SK-N-SH (cell line): ENCODE results near the gene SLC12A7.

Experiments
- ELF1 ChIP-seq: IDR thresholded peaks from 2 replicates; pipeline ENCODE4 v1.4.0; 2012
- EP300 ChIP-seq, 2 experiments: IDR thresholded peaks; 2 replicates each; pipeline versions ENCODE4 v1.4.0 to v1.6.1; 2012; ENCODE audit warnings: borderline replicate concordance in 1 of 2, low read depth in 1 of 2, low read length in 1 of 2
- EZH2phosphoT487 ChIP-seq: fragments of 200-600 bp; sonication (generic); IDR thresholded peaks from 2 replicates; pipeline ENCODE4 v1.6.1; 2017; ENCODE audit warnings: low read depth, mixed run types, mild to moderate bottlenecking, antibody characterized with exemption, moderate library complexity, borderline replicate concordance
- MXI1 ChIP-seq: IDR thresholded peaks from 2 replicates; pipeline ENCODE4 v1.6.1; 2012; ENCODE audit warnings: mild to moderate bottlenecking, low read depth, low read length, improper control_type of control experiment
- NFIC ChIP-seq: IDR thresholded peaks from 2 replicates; pipeline ENCODE4 v1.4.0; 2012; ENCODE audit warnings: borderline replicate concordance
- PBX3 ChIP-seq: IDR thresholded peaks from 2 replicates; pipeline ENCODE4; 2012
- POLR2AphosphoS5 ChIP-seq: IDR thresholded peaks from 2 replicates; pipeline ENCODE4 v1.6.1; 2012; ENCODE audit warnings: low read depth, low read length
- RAD21 ChIP-seq: IDR thresholded peaks from 2 replicates; pipeline ENCODE4 v1.6.1; 2012; ENCODE audit warnings: mild to moderate bottlenecking, low read length
- SIN3A ChIP-seq: IDR thresholded peaks from 2 replicates; pipeline ENCODE4 v1.6.1; 2012; ENCODE audit warnings: low read depth, mild to moderate bottlenecking, low read length, moderate library complexity, borderline replicate concordance
- TAF1 ChIP-seq: IDR thresholded peaks from 2 replicates; pipeline ENCODE4 v1.6.1; 2012; ENCODE audit warnings: low read depth, mild to moderate bottlenecking, low read length, moderate library complexity, borderline replicate concordance
- USF2 ChIP-seq: fragments of 150-350 bp; IDR thresholded peaks from 2 replicates; pipeline ENCODE4 v1.6.1; 2017; ENCODE audit warnings: antibody characterized with exemption, low read length, low read depth, borderline replicate concordance
- TF ChIP-seq, protein P1 (sequence below): fragments of 200-600 bp; sonication (generic); IDR thresholded peaks from 2 replicates; pipeline ENCODE4 v1.6.1; 2017; ENCODE audit warnings: antibody characterized with exemption, mild to moderate bottlenecking, moderate library complexity
- TF ChIP-seq, protein P2 (sequence below): IDR thresholded peaks from 2 replicates; pipeline ENCODE4 v1.6.1; 2012; ENCODE audit warnings: mild to moderate bottlenecking, low read depth, low read length, moderate library complexity

GRCh38 chr5:1045960-1046560 is 65.8 kb downstream of the SLC12A7 start:
- TF ChIP-seq TAF1 (no peak), POLR2AphosphoS5 (no peak), EP300 (IDR thresholded peaks at IDR 0.05; ENCODE audit: borderline replicate concordance in 1 of 2, low read depth in 1 of 2, low read length in 1 of 2) (no peak), ELF1 (no peak), EZH2phosphoT487 (no peak), RAD21 (no peak), PBX3 (no peak), USF2 (no peak), MXI1 (no peak), NFIC (no peak), SIN3A (no peak)
- TF ChIP-seq, protein P1, sequence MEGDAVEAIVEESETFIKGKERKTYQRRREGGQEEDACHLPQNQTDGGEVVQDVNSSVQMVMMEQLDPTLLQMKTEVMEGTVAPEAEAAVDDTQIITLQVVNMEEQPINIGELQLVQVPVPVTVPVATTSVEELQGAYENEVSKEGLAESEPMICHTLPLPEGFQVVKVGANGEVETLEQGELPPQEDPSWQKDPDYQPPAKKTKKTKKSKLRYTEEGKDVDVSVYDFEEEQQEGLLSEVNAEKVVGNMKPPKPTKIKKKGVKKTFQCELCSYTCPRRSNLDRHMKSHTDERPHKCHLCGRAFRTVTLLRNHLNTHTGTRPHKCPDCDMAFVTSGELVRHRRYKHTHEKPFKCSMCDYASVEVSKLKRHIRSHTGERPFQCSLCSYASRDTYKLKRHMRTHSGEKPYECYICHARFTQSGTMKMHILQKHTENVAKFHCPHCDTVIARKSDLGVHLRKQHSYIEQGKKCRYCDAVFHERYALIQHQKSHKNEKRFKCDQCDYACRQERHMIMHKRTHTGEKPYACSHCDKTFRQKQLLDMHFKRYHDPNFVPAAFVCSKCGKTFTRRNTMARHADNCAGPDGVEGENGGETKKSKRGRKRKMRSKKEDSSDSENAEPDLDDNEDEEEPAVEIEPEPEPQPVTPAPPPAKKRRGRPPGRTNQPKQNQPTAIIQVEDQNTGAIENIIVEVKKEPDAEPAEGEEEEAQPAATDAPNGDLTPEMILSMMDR = no peak
- TF ChIP-seq, protein P2, sequence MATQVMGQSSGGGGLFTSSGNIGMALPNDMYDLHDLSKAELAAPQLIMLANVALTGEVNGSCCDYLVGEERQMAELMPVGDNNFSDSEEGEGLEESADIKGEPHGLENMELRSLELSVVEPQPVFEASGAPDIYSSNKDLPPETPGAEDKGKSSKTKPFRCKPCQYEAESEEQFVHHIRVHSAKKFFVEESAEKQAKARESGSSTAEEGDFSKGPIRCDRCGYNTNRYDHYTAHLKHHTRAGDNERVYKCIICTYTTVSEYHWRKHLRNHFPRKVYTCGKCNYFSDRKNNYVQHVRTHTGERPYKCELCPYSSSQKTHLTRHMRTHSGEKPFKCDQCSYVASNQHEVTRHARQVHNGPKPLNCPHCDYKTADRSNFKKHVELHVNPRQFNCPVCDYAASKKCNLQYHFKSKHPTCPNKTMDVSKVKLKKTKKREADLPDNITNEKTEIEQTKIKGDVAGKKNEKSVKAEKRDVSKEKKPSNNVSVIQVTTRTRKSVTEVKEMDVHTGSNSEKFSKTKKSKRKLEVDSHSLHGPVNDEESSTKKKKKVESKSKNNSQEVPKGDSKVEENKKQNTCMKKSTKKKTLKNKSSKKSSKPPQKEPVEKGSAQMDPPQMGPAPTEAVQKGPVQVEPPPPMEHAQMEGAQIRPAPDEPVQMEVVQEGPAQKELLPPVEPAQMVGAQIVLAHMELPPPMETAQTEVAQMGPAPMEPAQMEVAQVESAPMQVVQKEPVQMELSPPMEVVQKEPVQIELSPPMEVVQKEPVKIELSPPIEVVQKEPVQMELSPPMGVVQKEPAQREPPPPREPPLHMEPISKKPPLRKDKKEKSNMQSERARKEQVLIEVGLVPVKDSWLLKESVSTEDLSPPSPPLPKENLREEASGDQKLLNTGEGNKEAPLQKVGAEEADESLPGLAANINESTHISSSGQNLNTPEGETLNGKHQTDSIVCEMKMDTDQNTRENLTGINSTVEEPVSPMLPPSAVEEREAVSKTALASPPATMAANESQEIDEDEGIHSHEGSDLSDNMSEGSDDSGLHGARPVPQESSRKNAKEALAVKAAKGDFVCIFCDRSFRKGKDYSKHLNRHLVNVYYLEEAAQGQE = no peak
